Neural progenitor cell (in vitro differentiated cells): Measurements from ENCODE around the gene TAF4. TPM values are rescaled to one million over a fixed set of nuclear protein-coding genes. Genes with fewer than 3 reads are reported as not detected.

Source experiments
- DNase-seq: peaks from one replicate; pipeline ENCODE4 v3.0.0-alpha.2; 2016; ENCODE audit warnings: low spot score
- H2AFZ ChIP-seq: fragments of 200-600 bp; sonication (generic); replicated peaks from 2 replicates; pipeline ENCODE4 v1.6.1; 2016; ENCODE audit warnings: antibody characterized with exemption
- H3F3A ChIP-seq: fragments of 200-600 bp; sonication (generic); 2 replicates; pipeline ENCODE4 v1.6.1; 2016; ENCODE audit warnings: antibody characterized with exemption, low read depth
- H3K27ac ChIP-seq: fragments of 200-600 bp; sonication (generic); 2 replicates; pipeline ENCODE4 v1.5.1; 2016; ENCODE audit warnings: mild to moderate bottlenecking
- H3K27me3 ChIP-seq: fragments of 200-600 bp; sonication (generic); 2 replicates; pipeline ENCODE4 v1.6.1; 2016; ENCODE audit warnings: mild to moderate bottlenecking, moderate library complexity
- H3K36me3 ChIP-seq: fragments of 200-600 bp; sonication (generic); 2 replicates; pipeline ENCODE4 v1.5.1; 2016
- H3K4me1 ChIP-seq: fragments of 200-600 bp; sonication (generic); 2 replicates; pipeline ENCODE4 v1.6.1; 2016; ENCODE audit warnings: mixed run types
- H3K4me2 ChIP-seq: fragments of 200-600 bp; sonication (generic); 2 replicates; pipeline ENCODE4 v1.6.1; 2016
- H3K4me3 ChIP-seq: fragments of 200-600 bp; sonication (generic); 2 replicates; pipeline ENCODE4 v1.5.1; 2016
- H3K79me2 ChIP-seq: fragments of 200-600 bp; sonication (generic); 2 replicates; pipeline ENCODE4 v1.6.1; 2016; ENCODE audit warnings: low read depth
- H3K9ac ChIP-seq: fragments of 200-600 bp; sonication (generic); 2 replicates; pipeline ENCODE4 v1.6.1; 2016
- H3K9me3 ChIP-seq: fragments of 200-600 bp; sonication (generic); 2 replicates; pipeline ENCODE4 v1.5.1; 2016; ENCODE audit warnings: low read depth
- H4K20me1 ChIP-seq: fragments of 200-600 bp; sonication (generic); 2 replicates; pipeline ENCODE4 v1.6.1; 2016; ENCODE audit warnings: low read depth
- H3K27ac Mint-ChIP-seq: 3 replicates; pipeline ENCODE4 v1.8.0; 2021; ENCODE audit warnings: mixed read lengths
- H3K27me3 Mint-ChIP-seq: 2 replicates; pipeline ENCODE4 v1.8.0; 2022; ENCODE audit warnings: low read depth, mild to moderate bottlenecking, inconsistent platforms, moderate library complexity, mixed read lengths; ENCODE audit not compliant: insufficient read depth
- H3K36me3 Mint-ChIP-seq: 3 replicates; pipeline ENCODE4 v1.8.0; 2021; ENCODE audit warnings: mixed read lengths
- H3K4me1 Mint-ChIP-seq: 3 replicates; pipeline ENCODE4 v1.8.0; 2021; ENCODE audit warnings: mixed read lengths
- H3K4me3 Mint-ChIP-seq: 3 replicates; pipeline ENCODE4 v1.8.0; 2021; ENCODE audit warnings: mild to moderate bottlenecking, moderate library complexity, mixed read lengths
- H3K9me3 Mint-ChIP-seq: 3 replicates; pipeline ENCODE4 v1.8.0; 2020; ENCODE audit warnings: mixed read lengths
- EZH2 ChIP-seq: fragments of 200-600 bp; sonication (generic); IDR thresholded peaks from 2 replicates; pipeline ENCODE4 v1.6.1; 2017; ENCODE audit warnings: antibody characterized with exemption, mild to moderate bottlenecking, moderate library complexity
- EZH2phosphoT487 ChIP-seq: fragments of 200-600 bp; sonication (generic); IDR thresholded peaks from 2 replicates; pipeline ENCODE4 v1.6.1; 2017; ENCODE audit warnings: antibody characterized with exemption
- total RNA-seq: library from RNA; depleted of rRNA; stranded (reverse); fragments of >200 nt; gene quantifications from 2 replicates; pipeline ENCODE4 v1.2.3, GENCODE V29; 2015; ENCODE audit warnings: low replicate concordance
- TF ChIP-seq, protein P1 (sequence below): fragments of 200-600 bp; sonication (generic); IDR thresholded peaks from 2 replicates; pipeline ENCODE4 v1.5.1; 2017; ENCODE audit warnings: antibody characterized with exemption, mild to moderate bottlenecking

Gene TAF4
- total RNA-seq, 1 donor from 2014 or later, result 9.9 TPM

DNA sequence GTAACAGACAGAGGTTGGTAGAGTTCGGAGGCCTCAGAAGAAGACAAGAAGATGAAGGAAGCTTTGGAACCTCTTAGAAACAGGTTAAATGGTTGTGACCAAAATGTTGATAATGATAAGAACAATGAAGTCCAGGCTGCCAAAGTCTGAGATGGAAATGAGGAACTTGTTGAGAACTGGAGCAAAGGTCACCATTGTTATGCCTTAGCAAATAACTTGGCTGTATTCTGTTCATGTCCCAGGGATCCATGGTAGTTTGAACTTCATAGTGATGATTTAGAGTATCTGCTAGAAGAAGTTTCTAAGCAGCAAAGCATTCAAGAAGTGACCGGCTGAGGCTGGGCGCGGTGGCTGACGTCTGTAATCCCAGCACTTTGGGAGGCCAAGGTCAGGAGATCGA lies 45.5 kb upstream of the TAF4 start:
- Histone ChIP-seq H3F3A (no peaks in the 10 kb centered on the region), H3K36me3 (no peaks in the 10 kb centered on the region), H4K20me1 (no peaks in the 10 kb centered on the region), H3K9me3 (no peaks in the 10 kb centered on the region), H3K79me2 (no peaks in the 10 kb centered on the region), H2AFZ (no peak overlapping the region), H3K27me3 (no peaks in the 10 kb centered on the region), H3K9ac (no peak overlapping the region), H3K4me3 (no peak overlapping the region), H3K27ac (no peak overlapping the region), H3K4me1 (peaks cover 5% of the 10 kb centered on the region), H3K4me2 (no peak overlapping the region)
- Mint-ChIP-seq H3K9me3 (peaks cover 55% of the 10 kb centered on the region), H3K4me3 (no peak overlapping the region), H3K36me3 (peaks cover 6% of the 10 kb centered on the region), H3K27ac (no peak overlapping the region), H3K27me3 (peaks cover 3% of the 10 kb centered on the region), H3K4me1 (peaks cover 3% of the 10 kb centered on the region)
- TF ChIP-seq EZH2phosphoT487 (no peak), EZH2 (no peak)
- TF ChIP-seq, protein P1, sequence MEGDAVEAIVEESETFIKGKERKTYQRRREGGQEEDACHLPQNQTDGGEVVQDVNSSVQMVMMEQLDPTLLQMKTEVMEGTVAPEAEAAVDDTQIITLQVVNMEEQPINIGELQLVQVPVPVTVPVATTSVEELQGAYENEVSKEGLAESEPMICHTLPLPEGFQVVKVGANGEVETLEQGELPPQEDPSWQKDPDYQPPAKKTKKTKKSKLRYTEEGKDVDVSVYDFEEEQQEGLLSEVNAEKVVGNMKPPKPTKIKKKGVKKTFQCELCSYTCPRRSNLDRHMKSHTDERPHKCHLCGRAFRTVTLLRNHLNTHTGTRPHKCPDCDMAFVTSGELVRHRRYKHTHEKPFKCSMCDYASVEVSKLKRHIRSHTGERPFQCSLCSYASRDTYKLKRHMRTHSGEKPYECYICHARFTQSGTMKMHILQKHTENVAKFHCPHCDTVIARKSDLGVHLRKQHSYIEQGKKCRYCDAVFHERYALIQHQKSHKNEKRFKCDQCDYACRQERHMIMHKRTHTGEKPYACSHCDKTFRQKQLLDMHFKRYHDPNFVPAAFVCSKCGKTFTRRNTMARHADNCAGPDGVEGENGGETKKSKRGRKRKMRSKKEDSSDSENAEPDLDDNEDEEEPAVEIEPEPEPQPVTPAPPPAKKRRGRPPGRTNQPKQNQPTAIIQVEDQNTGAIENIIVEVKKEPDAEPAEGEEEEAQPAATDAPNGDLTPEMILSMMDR, result no peak
- no peak for DNase-seq

DNA sequence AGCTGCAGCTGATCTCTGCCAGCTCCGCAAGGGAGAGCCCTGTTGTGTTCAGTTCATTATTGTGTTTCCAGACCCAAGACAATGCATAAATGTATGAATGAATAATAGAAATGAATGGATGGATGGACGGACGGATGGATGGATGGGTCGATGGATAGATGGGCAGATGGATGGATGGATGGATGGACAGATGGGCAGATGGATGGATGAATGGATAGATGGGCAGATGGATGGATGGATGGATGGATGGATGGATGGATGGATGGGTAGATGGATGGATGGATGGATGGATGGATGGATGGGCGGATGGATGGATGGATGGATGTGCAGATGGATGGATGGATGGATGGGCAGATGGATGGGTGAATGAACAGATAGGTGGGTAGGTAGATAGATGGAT lies 39.9 kb upstream of the TAF4 start:
- Histone ChIP-seq H3K9me3 (no peaks in the 10 kb centered on the region), H3K27me3 (no peaks in the 10 kb centered on the region), H3K36me3 (no peaks in the 10 kb centered on the region), H2AFZ (no peak overlapping the region), H3K4me1 (no peaks in the 10 kb centered on the region), H3K4me3 (no peak overlapping the region), H3K79me2 (no peaks in the 10 kb centered on the region), H3K9ac (no peak overlapping the region), H3K4me2 (no peak overlapping the region), H3K27ac (no peak overlapping the region), H3F3A (no peaks in the 10 kb centered on the region), H4K20me1 (no peaks in the 10 kb centered on the region)
- Mint-ChIP-seq H3K27me3 (peaks cover 9% of the 10 kb centered on the region), H3K9me3 (peaks cover 50% of the 10 kb centered on the region), H3K27ac (no peak overlapping the region), H3K4me3 (peak overlapping the region; percentile 30), H3K4me1 (no peaks in the 10 kb centered on the region), H3K36me3 (peaks cover 6% of the 10 kb centered on the region)
- no peak for DNase-seq
- no peak for TF ChIP-seq EZH2phosphoT487

DNA sequence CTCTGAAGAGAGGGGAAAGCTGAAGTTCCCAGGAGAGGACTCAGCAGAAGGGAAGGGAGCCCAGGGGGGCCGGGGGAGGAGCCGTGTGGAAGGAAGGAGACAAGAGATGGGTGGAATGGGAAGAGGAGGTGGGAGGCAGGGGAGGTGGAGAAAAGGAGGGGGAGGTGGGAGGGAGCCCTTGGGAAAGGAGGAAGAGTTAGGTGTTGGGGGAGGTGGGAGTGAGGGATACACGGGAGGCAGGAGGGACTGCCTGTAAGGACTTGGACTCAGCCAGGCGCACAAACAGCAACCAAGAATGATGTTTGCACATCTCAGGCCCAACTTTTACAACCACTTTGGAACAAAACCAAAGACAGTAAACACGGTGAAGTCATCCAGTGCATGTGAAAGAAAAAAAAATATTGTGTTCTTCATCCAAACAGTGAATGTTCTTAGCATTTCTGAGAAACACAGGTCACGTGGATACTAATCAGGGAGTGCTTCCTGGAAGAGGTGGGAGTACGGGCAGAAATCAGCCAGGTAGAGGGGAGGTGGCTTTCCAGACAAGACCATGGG lies 39.2 kb upstream of the TAF4 start:
- H3K9me3 Mint-ChIP-seq, result peaks cover 45% of the 10 kb centered on the region
- peaks cover 9% of the 10 kb centered on the region for H3K27me3 Mint-ChIP-seq
- no peak overlapping the region for H3K27ac Mint-ChIP-seq
- H3K36me3 Mint-ChIP-seq, result peaks cover 2% of the 10 kb centered on the region
- no peak overlapping the region for H3K9ac ChIP-seq
- no peaks in the 10 kb centered on the region for H3K4me1 Mint-ChIP-seq
- TF ChIP-seq, protein P1, result no peak
- TF ChIP-seq EZH2 (no peak), EZH2phosphoT487 (no peak)
- no peak overlapping the region for H3K4me2 ChIP-seq
- H3K9me3 ChIP-seq, result no peaks in the 10 kb centered on the region
- no peak overlapping the region for H3K4me3 ChIP-seq
- DNase-seq, result no peak
- no peaks in the 10 kb centered on the region for H3F3A ChIP-seq
- no peaks in the 10 kb centered on the region for H3K79me2 ChIP-seq
- no peaks in the 10 kb centered on the region for H4K20me1 ChIP-seq
- H3K4me3 Mint-ChIP-seq, result no peak overlapping the region
- no peaks in the 10 kb centered on the region for H3K36me3 ChIP-seq
- H3K4me1 ChIP-seq, result no peaks in the 10 kb centered on the region
- no peak overlapping the region for H3K27ac ChIP-seq
- no peak overlapping the region for H2AFZ ChIP-seq
- no peaks in the 10 kb centered on the region for H3K27me3 ChIP-seq

DNA sequence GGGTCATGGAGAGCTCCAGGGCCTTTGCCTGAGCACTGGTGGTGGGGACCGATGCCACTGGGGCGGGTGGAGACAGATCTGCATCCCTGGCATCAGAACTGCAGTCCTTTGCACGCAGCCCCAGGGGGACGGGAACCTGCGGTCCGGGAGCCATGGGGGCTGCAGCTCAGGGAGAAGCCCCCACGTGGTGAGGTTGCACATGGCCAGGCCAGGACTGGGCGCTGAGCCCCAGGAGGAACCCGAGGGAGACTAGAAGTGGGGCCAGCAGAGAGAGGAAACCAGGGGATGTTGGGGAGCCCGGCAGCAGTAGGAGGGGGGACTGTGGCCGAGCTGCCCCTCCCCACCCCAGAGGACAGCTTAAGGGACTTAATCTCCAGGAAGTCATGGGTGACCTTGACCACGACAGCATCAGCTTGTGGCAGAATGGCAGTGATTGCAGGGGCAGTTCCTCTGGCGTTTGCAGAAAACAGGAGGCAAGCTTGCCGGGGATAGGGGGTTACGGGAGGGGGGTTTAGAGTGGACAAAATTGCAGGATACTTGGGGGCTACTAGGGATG lies 38.6 kb upstream of the TAF4 start:
- peaks cover 41% of the 10 kb centered on the region for H3K9me3 Mint-ChIP-seq
- no peaks in the 10 kb centered on the region for H3K4me1 Mint-ChIP-seq
- no peak overlapping the region for H3K4me3 Mint-ChIP-seq
- H3K9ac ChIP-seq, result no peak overlapping the region
- no peaks in the 10 kb centered on the region for H3K79me2 ChIP-seq
- no peaks in the 10 kb centered on the region for H3F3A ChIP-seq
- no peak overlapping the region for H3K27ac Mint-ChIP-seq
- no peaks in the 10 kb centered on the region for H3K36me3 ChIP-seq
- H3K4me2 ChIP-seq, result no peak overlapping the region
- no peaks in the 10 kb centered on the region for H3K9me3 ChIP-seq
- no peak overlapping the region for H2AFZ ChIP-seq
- DNase-seq, result no peak
- H3K4me1 ChIP-seq, result no peaks in the 10 kb centered on the region
- TF ChIP-seq EZH2, result no peak
- no peak for TF ChIP-seq EZH2phosphoT487
- TF ChIP-seq, protein P1, result no peak
- H3K36me3 Mint-ChIP-seq, result peaks cover 2% of the 10 kb centered on the region
- H3K4me3 ChIP-seq, result no peak overlapping the region
- no peaks in the 10 kb centered on the region for H4K20me1 ChIP-seq
- peaks cover 12% of the 10 kb centered on the region for H3K27me3 Mint-ChIP-seq
- no peak overlapping the region for H3K27ac ChIP-seq
- no peaks in the 10 kb centered on the region for H3K27me3 ChIP-seq
